Hepatic stellate cell (primary cell): ENCODE data around the gene KAZN.

Source experiments
- DNase-seq: peaks from one replicate; pipeline ENCODE4 v3.0.0; 2011; ENCODE audit warnings: low spot score

KAZN gene

GRCh38 chr1:14713077-14713476, 114.6 kb downstream of the KAZN start:
- no peak for DNase-seq

- no peak for DNase-seq
Measured at GRCh38 chr1:14715266-14715665, 116.8 kb downstream of the KAZN start.

GRCh38 chr1:14715802-14716201, 117.3 kb downstream of the KAZN start:
- no peak for DNase-seq

DNA sequence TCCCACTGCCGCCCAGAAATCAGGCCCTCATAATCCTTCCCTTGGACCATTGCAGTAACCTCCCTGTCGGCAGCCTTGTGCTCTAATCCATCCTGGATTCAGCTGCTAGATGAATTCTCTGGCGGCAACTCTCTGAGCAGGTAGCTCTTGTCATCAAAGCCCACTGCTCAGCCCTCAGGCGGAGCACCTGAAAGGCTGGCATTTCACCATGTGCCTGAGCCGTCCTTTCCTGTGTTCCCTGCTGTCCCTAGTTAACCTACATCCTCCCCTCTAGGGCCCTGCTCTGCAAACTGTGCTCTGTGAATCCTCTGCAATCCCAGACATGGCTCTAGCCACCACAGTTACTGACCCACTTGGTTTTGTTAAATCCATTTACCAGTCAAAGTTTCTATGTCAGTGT, 118.0 kb downstream of the KAZN start:
- no peak for DNase-seq

GRCh38 chr1:14718476-14718875, 120.0 kb downstream of the KAZN start:
- no peak for DNase-seq

DNA sequence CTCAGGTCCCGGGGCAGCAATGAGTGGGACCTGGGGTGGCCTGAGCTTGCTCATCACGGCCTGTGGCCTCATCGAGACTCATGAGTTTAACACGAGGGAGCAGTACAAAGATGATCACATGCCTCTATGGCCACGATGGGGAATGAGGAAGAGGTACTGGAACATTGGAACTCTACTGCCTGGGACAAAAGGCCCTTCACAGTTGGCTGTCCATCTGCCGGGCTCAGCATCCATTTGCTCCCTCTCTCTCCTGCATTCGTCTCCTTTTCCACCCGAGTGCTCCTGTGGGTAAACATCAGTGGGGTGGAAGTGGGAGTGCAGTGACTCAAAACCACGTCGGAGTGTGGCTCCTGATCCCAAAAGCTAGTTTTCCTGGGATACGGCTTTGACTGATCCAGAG, 124.9 kb downstream of the KAZN start:
- no peak for DNase-seq

DNA sequence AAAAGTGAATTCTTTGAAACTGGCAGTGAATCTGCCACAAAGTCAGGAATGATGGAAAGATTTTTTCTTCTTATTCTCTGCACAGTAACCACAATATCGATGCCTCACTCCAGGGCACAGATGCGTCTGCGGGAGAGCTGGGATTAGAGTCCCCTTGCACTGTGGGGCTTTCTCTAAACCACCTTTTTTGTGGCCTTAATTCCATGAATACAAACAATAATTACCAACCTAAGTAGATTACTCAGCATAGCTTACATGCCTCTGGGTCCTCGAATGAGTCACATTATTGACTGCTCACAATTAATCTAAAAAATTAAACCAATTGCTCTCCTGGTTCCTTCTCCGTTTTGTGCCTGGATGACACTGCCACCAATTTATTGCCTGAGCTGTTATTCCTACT, 125.8 kb downstream of the KAZN start:
- no peak for DNase-seq

DNA sequence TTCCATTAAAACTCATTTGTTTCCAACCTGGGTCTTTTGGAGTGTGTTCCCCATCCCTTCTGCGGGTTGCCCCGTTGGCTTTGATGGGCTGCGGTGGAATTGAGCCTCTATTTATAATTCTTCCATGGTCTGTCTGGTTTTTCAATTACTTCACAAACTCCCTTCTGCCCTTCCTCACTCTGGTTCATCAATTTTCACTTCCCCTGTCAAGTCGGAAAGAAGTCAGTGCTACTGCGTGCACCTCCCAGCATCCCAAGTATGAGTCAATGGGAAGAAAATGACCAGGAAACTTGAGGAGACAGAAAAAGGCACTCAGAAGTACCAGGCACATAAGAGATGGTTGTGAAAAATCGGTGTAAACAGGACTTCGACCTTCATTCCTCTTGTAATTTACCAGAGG, 126.2 kb downstream of the KAZN start:
- DNase-seq, result no peak

GRCh38 chr1:14725238-14725637, 126.8 kb downstream of the KAZN start:
- no peak for DNase-seq

DNA sequence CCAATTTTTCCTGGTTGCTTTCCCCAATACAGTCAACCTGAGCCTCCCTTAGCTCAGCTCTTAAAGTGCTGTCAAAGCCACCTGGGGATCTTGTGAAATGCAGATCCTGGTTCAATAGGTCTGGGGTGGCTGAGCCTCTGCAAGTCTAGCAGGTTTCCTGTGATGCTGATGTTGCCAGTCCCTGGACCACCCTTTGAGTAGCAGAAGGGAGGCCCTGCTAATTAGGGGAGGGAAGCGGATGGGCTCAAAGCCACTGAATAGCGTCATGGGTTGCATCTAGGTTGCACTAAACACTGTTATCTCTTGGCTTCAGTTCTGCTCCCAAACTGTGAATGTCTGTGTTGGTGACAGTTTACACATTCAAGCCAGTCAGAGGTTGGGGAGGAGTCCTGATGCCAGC, 127.2 kb downstream of the KAZN start:
- no peak for DNase-seq

DNA sequence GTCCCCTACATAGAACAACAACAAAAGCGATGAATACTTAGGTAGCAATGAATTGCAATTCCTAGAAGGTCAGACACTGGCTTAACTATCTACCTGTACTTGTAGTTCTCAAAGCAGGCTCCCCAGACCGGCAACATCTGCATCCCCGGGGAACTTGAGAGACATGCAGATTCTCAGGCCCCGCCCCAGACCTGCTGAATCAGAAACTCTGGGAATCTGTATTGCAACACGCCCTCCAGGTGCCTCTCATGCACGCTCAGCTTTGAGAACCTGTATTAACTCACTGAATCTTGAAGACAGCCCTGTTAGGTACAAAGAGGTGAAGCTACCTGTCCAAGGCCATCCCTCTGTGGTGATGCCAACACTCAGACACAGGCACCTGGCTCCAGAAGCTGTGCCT, 128.1 kb downstream of the KAZN start:
- no peak for DNase-seq

DNA sequence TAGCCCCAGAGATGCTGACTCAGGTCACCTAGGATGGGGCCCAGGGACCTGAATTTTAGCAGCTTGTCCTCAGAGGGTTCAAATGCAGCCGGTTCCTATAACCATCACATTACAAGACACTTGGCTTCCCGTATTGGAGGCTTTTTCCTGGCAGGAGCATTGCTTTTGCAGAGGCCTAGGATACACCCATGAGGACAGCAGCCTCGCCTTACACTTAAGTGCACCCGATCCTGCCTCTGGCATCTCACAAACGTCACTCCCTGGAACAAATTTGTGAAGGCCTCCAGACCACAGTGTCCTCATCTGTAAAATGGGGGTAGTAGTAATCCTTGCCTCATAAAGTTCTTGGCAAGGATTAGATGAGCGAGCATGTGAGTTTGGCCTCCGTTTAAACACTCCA, 130.0 kb downstream of the KAZN start:
- DNase-seq, result no peak

DNA sequence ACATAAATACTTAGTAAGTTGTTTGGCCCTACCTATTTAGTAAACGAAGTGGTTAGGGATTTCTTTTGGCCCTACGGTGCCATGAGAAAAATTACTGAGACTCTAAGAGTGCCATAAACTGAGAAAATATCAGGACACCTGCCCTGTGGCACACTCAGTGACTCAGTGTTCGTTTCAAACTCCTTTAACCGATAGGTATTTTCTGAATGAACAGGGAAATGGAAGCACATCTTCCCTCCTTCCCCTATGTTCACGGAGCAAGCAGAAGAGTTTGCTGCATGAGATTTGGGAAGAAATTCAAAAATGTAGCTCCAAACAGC, 134.2 kb downstream of the KAZN start:
- no peak for DNase-seq

DNA sequence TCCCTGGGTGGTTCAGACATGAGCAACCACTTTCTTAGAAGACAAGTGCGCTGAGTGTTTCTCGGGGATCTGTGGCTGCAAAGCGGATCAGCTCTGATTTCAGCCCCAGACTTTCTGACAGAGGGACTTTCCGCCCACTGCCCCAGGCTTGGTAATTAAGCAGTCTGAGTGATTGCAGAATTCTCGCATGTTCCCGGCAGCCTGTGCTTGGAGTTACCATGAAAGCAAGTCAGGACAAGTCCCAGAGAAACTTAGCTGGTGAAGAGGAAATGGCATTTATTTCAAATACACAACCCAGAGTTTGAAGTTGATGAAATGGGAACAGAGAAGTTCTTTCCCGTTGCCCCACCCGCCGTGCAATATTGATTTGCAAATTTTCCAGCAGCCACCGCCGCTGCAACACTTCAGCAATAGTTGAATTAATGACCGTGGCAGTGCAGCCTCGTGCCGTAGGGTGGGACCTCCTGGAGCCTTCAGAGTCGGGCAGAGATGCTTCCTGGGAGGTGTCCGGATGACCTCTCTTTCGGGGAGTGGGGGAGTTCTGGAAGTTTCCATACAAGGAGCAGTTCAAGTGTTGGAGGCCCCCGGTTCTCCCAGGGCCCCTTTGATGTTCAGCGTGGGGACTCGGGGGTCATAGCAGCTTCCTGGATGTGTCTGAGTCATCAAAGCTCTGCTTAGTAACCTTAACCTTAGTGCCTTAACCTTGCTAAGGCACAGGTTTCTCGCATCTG, 134.7 kb downstream of the KAZN start:
- no peak for DNase-seq

DNA sequence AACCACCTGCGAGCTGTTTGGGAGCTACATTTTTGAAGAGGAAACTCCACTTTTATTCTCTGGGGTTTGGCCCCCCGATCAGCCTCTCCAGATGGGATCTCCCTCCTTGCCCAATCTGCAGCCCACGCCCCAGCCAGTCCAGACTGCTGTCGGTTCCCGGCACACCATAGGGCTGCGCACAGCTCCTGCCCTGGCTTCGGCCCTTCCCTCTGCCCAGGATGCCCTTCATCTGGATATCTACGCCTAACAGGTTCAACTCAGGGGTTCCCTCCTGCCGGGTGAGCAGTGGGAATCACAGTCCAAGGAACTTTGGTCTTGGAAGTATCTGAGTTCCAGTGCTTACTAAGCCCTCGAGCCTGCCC, 135.3 kb downstream of the KAZN start:
- DNase-seq, result no peak

DNA sequence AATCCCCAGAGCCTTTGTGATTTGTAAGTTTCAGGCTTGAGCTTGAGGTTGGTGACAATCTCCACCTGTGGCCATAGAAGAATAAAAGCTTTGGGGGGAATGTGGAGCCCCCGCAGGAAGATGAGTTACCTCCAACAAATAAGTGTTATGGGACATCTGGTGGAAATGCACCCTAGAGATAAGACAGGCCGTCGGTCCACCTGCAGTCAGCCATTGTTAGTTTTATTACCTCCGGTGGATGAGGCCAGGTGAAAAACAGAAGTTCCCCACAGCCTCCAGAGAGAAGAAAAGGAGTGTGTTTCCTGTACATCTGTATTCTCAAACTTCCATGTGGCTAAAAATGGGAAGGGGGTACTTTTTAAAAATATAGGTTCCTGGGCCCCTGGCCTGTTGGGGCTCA, 137.4 kb downstream of the KAZN start:
- no peak for DNase-seq

DNA sequence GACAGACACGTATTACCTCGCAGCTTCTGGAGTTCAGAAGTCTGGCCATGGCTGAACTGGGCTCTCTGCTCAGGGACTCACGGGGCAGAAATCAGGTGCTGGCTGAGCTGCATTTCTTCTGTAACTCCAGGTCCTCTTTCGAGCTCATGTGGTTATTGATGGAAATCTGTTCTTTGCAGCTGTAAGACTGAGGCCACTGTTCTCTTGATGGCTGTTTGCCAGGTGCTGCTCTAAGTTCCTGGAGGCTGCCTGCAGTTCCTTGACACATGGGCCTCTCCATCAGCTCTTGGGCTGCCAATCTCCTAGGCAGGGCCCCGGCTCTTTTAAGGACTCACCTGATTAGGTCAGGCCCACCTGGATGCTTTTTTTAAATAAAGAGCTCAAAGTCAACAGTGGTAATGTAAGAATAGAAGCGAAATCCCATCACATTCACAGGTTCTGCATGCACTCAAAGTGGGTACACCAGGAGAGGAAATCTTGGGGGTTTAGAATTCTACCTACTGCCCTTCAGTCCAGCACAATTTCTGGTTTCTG, 139.1 kb downstream of the KAZN start:
- DNase-seq, result no peak

DNA sequence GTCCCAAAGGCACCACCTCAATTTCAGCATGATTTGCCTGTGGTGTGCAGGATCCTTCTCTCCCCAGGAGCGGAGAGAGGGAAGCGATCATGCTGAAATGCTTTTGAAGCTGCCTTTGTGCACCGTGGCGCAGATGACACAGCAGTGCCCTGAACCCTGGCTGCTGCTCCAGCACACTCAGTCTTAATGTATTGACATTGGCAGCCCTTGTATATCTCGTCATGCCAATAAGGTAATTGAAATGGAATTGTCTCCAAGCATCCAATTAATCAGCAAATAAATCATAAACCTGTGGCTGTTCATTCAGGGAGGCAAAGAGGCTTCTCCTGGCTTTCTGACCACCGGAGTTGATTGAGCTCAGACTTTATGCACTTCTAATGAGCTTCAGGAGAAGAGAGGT, 139.8 kb downstream of the KAZN start:
- no peak for DNase-seq

- DNase-seq, result no peak
Measured at GRCh38 chr1:14738647-14739046, 140.2 kb downstream of the KAZN start.

- no peak for DNase-seq
Measured at GRCh38 chr1:14739082-14739832, 140.8 kb downstream of the KAZN start.

- DNase-seq, result no peak
Measured at GRCh38 chr1:14740016-14740415, 141.5 kb downstream of the KAZN start.

- DNase-seq, result no peak
Measured at GRCh38 chr1:14741082-14741481, 142.6 kb downstream of the KAZN start.

DNA sequence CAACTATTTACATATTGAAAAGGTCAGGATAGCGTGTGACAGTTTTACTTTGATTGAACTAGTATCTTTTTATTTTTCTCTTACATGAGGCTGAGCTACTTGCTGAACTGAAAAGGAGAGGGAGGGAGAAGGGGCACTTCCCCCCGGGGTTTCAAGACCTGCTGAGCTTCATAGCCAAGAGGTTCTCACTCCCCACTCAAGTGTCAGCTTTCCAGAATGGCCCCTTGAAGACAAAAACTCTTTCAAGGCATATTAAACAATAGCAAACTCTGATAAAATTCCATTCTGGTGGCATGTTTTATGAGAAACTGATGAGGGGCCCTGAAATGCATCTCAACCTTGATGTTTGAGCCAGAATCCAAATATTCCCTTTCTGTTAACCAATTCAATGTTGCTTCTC, 143.0 kb downstream of the KAZN start:
- no peak for DNase-seq
